HG03175 (cell line): Measurements from ENCODE around the gene PHF23.
"Not testable (repeated sequence)": the region's sequence is repeated elsewhere in the genome, so short reads cannot be mapped to it uniquely, and the experiment has no call there.

ENCODE experiments used
- ATAC-seq: cut with Tn5 transposase; IDR thresholded peaks from one replicate; pipeline ENCODE4 v1.9.1; 2021; ENCODE audit warnings: mild to moderate bottlenecking, moderate library complexity; ENCODE audit not compliant: unreplicated experiment

Gene PHF23

DNA sequence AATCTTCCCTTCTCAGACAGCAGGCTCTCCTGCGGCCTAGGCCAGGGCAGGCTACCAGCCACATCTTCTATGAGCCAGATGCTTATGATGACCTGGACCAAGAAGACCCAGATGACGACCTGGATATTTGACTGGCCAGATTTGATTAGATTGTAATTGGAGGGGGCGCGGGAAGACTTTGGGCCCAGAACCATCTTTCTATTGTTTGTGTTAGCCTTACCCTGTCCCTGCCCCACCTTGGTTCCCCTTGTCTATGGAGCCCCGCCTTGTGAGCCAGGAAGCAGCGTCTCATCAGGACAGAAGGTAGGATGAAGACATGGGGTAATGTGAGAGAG lies 20.3 kb upstream of the PHF23 start:
- no peak for ATAC-seq

- ATAC-seq: no peak
Observed at GRCh38 chr17:7258731-7259554, 19.7 kb upstream of the PHF23 start.

DNA sequence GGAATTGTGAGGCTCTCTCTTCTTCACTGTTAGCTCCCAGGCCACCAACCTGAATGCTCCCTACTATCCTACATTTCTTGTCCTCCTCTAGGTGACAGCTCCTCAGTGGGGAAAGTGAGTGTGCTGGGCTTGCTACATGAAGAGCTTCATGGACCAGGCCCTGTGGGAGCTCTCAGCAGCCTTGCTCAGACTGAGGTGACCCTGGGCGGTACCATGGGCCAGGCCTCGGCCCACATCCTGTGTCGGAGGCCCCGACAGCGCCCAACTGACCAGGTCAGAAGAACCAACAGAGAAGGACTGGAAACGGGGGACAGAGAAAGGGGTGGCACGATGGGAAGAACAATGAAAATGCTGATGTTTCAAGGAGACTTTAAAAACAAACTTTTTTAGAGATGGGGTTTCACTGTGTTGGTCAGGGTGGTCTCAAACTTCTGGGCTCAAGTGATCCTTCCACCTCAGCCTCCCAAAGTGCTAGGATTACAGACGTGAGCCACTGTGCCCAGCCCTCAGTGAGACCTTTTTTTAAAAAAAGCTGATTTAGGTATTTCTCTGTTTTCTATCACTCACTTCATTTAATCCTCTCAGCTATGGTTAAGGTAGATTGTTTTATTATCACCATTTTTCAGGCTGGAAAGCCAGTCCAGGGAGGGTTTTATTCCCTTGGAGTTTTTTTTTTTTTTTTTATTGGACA lies 17.7 kb upstream of the PHF23 start:
- no peak for ATAC-seq

DNA sequence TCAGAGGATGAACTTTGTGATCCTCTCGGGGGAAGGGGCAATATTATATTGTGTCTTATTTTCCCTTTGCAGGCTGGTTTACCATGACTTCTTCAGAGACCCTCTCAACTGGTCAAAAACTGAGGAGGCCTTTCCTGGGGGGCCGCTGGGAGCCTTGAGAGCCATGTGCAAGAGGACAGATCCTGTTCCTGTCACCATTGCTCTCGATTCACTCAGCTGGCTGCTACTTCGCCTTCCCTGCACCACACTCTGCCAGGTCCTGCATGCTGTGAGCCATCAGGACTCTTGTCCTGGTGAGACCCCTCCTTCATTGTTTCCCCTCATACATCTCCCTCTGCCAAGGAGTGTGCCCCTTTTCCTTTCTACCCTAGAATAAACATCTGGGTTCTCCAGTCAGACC lies 15.3 kb upstream of the PHF23 start:
- ATAC-seq: no peak

DNA sequence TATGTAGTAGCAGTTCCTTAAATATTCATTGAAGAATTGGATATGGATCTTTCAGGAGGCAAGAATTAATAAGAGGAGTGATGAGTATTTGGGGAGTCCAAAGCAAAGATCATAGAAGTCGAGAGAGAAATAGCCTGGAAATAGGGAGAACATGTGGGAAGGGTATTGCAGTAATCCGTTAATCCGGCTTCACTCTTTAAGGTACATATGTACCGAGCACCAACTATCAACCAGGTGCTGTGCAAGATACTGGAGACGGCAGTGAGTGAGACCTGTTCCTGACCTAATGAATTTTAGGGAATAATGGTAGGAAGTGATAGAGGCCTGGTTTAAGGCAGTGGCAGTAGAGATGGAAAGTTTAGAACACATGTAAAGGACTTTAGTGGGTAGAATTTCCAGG lies 13.8 kb upstream of the PHF23 start:
- no peak for ATAC-seq

DNA sequence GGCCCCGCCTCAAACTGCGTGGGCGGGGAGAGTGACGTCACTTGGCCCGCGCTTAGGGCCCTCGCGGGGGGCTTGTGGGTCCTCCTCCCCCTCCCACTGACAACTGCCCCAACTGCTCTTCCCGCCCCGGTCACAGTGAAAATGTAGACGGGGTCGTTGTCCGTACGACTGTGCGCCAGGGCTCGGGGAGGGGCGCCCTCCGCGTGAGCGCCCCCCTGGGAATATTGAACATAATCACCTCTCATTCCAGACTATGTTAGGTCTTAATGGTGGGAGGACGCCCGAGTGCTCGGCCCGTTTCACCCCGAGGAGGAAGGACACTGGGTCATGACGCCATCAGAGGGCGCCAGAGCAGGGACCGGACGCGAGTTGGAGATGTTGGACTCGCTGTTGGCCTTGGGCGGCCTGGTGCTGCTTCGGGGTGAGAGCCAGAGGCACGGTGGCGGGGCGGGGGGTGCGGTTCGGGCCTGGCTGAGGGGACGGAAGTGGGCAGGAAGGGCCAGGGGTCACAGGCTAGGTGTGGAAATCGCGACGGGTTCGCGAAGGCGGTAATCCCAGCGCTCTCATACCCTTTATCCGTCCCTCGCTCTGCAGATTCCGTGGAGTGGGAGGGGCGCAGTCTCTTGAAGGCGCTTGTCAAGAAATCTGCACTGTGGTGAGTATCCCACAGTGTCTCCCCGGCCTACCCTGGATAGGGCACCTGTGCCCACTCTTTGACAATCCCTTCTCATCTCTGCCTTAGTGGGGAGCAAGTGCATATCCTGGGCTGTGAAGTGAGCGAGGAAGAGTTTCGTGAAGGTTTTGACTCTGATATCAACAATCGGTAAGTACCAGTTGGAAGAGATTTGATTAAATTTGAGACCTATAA lies 13.2 kb upstream of the PHF23 start, which contains the start of gene ELP5:
Gene ELP5, plus strand, starts transcription at position 40 of the 868 bp plus-strand sequence. Its CDS starts 336 bp downstream, at position 376.
- peak; percentile 58 for ATAC-seq

DNA sequence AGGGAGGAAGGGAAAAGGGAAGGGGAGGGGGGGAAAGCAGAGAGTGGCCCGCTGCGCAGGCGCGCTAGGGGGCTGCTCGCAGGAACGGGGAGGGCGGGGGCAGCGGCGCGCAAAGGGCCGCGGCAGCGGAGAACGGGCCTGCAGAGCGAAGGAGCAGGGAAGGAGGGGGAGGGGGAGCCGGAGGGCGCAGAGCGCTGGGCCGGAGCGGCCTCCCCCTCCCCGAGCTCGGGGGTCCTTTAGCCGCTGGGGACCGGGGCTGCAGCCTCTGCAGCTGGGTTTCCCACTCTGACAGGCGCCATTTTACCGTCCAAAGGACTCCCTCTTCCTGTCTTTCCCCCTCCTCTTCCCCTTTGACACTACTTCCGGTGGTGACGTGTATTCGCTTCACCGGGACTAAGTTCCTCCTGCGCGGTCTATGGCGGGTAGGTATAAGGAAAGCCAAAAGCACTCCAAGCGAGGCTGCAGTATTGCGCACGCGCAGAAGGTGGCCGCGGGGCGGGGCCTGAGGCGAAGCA lies 12.5 kb upstream of the PHF23 start, which contains the start of gene CTDNEP1:
Gene CTDNEP1, minus strand, starts transcription at position 74 of the 515 bp plus-strand sequence. CDS start 438 bp downstream, outside the sequence.
- ATAC-seq: peak; percentile 86

DNA sequence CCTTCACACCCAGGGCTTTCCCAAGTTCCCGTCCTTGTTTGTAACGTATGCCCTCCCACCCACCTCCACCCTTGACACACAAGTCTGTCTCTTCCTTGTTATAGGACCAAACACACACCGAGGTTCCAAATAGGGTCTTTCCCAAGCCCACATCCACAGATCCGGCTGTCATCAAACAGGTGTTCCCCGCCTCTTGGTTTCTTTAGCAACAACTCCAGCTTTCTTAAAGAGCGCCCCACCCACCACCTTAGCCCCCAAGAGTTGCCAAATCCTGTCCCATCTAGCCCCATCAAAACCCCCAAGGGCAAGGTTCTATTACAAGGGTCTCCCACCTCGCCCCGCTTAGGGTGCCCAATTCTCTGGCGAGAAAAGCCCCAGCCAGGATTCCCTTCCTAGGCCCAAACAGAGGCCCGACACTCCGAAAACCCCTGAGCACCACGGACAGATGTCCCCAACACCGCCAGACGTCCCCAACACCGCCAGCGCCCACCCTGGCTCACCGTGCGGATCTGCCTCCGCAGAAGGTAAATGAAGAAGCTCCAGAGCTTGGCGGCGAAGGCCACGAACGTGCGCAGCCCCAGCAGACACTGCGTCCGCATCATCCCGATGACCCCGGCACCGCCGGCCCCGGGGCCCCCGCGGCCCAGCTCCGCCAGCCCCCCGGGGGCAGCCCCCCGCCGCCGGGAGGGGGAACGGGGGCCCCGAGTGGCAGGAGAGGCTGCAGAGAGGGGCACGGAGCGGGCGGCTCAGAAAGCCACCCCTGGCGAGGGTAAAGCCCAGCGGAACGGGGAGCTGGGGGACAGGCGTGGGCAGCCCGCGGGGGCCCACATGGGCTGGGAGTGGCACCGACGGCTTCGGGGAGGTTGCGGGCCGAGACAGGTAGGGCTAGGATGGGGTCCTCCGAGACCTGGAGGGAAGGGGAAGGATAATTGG lies 11.7 kb upstream of the PHF23 start:
- no peak for ATAC-seq

DNA sequence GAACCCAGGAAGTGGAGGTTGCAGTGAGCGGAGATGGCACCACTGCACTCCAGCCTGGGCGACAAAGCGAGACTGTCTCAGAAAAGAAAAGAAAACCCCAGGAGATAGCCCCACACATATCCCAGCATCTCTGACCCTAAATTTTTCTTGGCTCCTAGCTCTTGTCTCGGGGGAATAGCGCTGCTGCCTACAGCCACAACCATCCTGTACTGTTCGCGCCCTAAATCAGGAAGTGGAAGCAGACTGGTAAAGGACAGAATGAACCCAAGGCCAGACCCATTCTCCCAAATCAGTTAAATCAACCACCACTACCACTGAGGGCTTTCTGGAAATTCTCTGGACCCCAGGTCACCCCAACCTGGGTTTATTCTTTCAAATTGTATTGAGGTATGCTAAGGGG lies 10.6 kb upstream of the PHF23 start:
- ATAC-seq: no peak

DNA sequence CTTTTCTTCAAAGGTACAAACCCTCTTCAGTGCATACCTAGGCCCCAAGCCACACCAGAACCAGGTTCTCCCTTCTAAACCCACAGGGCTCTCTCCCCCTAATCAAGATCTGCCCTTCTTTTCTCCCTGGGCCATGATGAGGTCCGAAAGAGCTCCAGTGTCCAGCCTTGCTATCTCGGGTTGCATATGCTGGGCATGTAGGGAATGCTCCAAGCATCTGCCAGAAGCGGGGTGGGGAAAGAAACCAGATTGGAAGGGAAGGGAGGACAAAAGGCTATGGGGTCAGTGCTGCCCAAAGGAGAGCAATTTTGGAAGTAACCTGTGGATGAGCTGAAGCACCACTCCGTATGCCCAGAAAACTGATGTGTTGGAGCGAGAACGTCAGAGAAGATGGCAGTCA lies 10.0 kb upstream of the PHF23 start:
- no peak for ATAC-seq

GRCh38 chr17:7248796-7249195 lies 9.5 kb upstream of the PHF23 start:
- ATAC-seq: no peak

DNA sequence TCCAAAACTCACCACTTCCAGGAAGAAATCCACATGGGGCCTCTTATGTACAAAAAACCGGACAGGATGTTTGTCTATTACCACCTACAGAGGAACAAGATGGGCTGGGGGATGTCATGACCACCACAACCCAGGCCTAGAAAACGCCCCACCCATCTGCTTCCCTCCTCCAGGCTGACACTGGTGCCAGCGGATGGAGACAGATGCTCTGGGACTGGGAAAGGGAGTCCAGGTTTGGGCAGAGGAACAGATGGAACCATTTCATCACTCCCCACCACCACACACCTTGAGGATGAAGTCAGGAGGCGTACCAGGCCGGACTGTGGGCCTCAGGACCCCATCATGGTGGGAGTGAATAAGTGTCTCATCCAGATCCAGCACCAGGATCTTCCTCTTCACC lies 7.5 kb upstream of the PHF23 start:
- ATAC-seq: no peak

DNA sequence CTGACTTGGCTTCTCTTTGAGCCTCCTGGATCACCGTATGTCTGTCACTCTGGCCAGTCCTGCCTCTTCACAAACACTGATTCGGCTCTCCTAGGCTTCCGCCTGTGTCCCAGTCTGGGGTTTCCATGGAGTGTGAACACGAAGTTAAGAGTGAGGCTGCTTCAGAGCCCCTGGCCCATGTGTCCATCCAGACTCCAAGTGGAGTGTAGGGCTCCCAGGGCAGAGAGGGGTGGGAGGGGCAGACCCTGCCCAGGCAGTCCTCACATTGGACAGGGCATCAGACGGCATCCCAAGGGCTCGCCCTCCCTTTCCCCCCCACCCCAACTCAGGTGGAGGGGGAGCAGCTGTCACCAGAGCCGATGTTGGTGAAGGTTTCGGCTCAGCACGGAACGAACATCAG lies 4.6 kb upstream of the PHF23 start:
- not testable (repeated sequence) for ATAC-seq

- no peak for ATAC-seq
Observed at GRCh38 chr17:7243453-7243729, 4.1 kb upstream of the PHF23 start.

GRCh38 chr17:7242717-7243452 lies 3.6 kb upstream of the PHF23 start:
- ATAC-seq: peak; percentile 39

DNA sequence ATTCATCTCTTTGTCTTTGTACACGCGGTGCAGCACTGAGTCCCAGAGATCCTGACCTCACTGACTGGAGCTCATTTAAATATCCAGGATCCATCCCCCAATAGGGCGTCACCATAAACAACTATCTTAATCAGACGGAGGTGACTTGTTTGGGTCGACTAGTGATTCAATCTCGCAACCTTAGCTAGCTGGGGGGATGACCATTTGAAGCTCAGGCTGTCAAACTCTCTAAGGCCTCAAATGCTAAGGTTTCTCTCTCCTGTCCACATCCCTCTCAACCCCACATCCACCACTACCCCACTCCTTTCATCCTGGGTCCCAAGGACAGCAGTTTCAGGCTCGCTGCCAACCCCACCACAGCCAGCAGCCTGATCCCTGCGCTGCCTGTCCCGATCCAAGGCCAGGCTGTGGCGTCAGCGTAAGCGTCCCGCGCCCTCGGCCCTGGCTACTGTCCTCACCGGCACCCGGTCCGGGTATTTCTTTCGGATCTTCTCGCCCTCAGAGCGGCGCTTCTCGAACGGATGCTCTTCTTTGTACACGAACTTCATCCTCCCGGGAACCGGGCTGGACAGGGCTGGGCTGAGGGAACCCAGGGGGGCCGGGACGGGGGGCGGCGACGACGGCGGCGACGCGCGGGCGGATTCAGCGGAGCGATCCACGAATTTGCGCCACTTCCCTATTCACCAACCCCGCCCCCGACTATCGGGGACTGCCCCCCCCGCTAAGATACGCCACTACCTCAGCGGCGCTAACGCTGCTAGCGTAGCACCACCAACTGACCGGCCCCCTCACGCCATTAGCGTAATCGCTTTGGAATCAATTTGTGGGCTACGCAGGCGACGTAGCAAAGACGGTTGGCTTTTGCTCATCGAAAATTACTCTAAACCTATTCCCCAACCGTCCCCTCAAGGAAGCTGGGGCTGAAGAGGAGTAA lies 2.8 kb upstream of the PHF23 start, which contains the start of gene GABARAP:
Gene GABARAP, minus strand, starts transcription at position 667 of the 934 bp plus-strand sequence. Its CDS starts 119 bp downstream, at position 548.
- peak; percentile 31 for ATAC-seq

DNA sequence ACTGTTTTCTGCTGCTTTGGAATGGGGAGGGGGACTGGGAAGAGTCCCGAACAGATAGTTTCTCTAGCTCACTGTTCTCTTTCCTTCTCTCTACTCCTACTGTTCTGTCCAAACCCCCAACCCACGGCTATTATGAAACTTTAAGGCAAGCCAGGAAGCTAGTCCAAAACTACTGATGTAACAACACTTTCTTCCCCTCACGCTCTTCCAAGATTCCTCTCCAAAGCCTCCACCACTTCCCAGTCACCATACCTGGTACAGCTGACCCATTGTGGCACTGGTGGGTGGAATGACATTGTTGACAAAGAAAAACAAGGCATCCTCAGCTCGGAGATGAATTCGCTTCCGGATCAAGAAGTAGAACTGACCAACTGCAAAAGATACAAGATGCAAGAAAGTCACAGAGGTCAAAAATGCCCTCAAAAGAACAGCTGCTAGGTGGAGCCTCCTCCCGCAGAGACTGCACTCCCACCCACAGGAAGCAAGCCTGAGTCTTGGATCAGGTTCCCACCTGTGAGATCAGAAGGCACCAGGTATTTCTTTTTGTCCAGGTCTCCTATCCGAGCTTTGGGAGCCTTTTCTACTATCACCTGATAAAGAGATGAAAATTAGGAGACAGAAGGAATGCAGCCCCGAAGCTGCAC lies 2.0 kb upstream of the PHF23 start:
- no peak for ATAC-seq

DNA sequence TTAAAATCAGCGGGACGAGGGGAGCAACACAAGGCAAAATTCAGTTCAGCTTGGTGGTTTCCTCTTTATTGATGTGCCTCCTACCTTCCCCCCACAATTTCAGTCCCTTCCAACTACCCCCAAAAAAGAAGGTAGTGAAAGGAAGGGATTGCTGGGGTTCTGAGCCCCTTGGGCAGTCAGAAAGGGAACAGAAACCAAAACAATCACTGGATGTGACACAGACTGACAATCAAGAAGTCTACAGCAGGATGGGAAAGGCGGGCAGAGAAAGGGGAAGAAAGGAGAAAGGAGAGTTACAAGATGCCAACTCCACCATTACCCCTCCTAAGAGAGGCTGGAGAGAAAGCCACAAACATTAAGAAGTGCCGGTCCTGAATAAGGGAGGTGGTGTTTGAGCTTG lies 1.1 kb upstream of the PHF23 start:
- ATAC-seq: no peak
